Measurements from ENCODE around the gene SOBP. TPM values are rescaled to one million over a fixed set of nuclear protein-coding genes. Genes with fewer than 3 reads are reported as not detected.

Gene SOBP
- total RNA-seq, 4 donors from 2014 or later, result 0.15 to 3.8 (median 1.6) TPM

DNA sequence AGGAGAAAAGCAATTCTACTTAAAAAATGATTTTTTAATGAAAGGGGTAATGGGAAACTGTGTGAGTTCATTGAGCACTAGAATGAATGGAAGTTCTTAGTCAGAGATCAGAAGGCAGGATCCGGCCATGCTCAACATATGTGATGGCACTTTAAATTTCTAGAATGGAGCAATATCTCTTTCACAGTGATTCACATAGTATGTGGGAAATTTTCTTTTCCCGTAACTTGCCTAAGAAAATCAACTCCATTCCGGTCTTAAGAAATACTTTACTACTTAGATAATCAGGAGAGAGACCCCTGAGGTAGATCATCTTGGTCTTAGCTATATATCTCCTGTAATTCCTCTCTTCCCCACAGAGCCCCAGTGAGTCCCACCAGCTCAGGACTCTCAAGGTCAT is 202.4 kb downstream of the SOBP start:
- WGBS, 2 donors, result 74 to 82% methylated on average over 3 of the region's 3 CpGs
- intact Hi-C loops (cut with DNase I), result no loop called here
- H3K27me3 ChIP-seq, result peaks cover 0 to 16% (median 0%) of the 10 kb centered on the region in 4 donors
- TF ChIP-seq, protein P1, sequence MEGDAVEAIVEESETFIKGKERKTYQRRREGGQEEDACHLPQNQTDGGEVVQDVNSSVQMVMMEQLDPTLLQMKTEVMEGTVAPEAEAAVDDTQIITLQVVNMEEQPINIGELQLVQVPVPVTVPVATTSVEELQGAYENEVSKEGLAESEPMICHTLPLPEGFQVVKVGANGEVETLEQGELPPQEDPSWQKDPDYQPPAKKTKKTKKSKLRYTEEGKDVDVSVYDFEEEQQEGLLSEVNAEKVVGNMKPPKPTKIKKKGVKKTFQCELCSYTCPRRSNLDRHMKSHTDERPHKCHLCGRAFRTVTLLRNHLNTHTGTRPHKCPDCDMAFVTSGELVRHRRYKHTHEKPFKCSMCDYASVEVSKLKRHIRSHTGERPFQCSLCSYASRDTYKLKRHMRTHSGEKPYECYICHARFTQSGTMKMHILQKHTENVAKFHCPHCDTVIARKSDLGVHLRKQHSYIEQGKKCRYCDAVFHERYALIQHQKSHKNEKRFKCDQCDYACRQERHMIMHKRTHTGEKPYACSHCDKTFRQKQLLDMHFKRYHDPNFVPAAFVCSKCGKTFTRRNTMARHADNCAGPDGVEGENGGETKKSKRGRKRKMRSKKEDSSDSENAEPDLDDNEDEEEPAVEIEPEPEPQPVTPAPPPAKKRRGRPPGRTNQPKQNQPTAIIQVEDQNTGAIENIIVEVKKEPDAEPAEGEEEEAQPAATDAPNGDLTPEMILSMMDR (IDR thresholded peaks at IDR 0.05), result no peak
- TF ChIP-seq POLR2A (IDR thresholded peaks at IDR 0.05), result no peak
- no peak overlapping the region for H3K27ac ChIP-seq
- H3K4me1 ChIP-seq, result peaks cover 0 to 5% (median 0%) of the 10 kb centered on the region in 3 donors
- H3K36me3 ChIP-seq, result no peaks in the 10 kb centered on the region
- H3K9me3 ChIP-seq, result no peaks in the 10 kb centered on the region
- no peak overlapping the region for H3K4me3 ChIP-seq
- DNase-seq, result no peak

DNA sequence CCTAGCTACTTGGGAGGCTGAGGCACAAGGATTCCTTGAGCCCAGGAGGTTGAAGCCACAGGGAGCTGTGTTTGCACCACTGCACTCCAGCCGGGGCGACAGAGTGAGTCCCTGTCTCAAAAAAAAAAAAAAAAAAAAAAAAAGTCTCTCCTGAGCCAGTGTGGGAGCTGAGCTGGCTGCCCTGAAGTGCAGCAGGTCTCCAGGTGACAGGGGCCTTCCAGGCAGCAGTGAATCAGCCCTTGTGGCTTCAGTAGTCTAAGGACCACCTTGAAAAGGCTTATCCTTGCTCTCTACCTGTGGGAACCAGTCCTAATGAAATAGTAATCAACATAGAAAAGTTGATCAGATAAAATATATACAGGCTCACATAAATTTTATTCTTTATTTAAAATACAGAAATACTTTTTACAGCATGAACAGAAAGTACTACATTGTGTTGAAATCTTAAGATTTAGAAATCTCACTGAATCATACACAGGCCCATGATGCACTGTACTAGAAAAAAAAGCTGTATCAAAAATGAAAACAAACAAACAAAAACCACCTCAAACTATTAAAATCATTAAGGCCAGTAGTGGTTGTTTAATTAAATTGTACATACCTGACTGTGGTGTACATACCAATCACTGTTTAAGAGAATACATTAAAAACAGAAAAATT is 205.3 kb downstream of the SOBP start:
- Histone ChIP-seq H3K4me1 (peaks cover 0 to 5% (median 0%) of the 10 kb centered on the region in 3 donors), H3K9me3 (no peaks in the 10 kb centered on the region), H3K27ac (no peak overlapping the region), H3K36me3 (no peaks in the 10 kb centered on the region), H3K4me3 (no peak overlapping the region), H3K27me3 (peaks cover 0 to 20% (median 0%) of the 10 kb centered on the region in 4 donors)
- intact Hi-C loops (cut with DNase I), result no loop called here
- TF ChIP-seq, protein P1 (IDR thresholded peaks at IDR 0.05), result no peak
- no peak for TF ChIP-seq POLR2A (IDR thresholded peaks at IDR 0.05)
- DNase-seq, result no peak
- 100% methylated on average over 2 of the region's 2 CpGs for WGBS, 2 donors

DNA sequence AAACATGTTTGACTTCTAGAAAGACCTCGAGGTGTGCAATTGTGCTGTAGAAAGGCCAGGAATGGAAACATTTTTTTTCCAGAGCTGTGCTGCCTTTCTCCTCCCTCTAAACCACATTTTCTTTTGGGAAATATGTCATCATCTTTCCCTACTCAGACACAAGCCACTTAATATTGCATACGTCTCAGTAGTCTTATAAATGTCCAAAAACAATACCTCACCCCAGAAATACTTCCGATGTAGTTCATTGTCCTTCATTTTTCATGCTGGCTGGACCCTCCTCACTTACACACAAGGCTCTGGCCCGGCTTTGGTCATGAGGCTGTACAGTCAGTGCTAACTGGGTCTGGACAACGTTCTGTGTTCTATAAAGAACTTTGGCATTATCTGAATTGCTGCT is 207.8 kb downstream of the SOBP start:
- 65 to 68% methylated on average over 5 of the region's 5 CpGs for WGBS, 2 donors
- Histone ChIP-seq H3K27ac (no peak overlapping the region), H3K4me1 (no peaks in the 10 kb centered on the region), H3K9me3 (no peaks in the 10 kb centered on the region), H3K36me3 (no peaks in the 10 kb centered on the region), H3K4me3 (no peak overlapping the region), H3K27me3 (peaks cover 0 to 17% (median 0%) of the 10 kb centered on the region in 4 donors)
- intact Hi-C loops (cut with DNase I), result no loop called here
- TF ChIP-seq POLR2A (IDR thresholded peaks at IDR 0.05), result no peak
- TF ChIP-seq, protein P1 (IDR thresholded peaks at IDR 0.05), result no peak
- no peak for DNase-seq

DNA sequence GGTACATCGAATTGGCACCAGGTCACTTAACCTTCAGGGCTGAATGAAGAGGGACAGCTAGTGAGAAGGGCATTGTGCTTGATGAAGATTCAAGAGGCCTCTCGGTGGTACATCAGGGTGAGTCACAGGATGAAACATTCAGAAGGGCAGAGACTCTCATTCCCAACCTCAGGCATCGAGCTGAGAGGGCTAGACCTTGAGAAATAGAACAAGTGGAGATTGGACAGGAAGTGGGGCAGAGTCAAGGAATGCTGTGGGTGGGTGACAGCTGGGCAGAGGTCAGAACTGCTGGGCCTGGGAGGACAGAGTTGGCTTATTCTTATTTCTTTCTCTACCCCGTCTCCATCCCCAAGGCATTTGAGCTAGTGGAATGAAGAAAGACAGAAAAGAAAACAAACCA is 208.2 kb downstream of the SOBP start:
- H3K27me3 ChIP-seq, result peaks cover 0 to 18% (median 0%) of the 10 kb centered on the region in 4 donors
- no peak for TF ChIP-seq POLR2A (IDR thresholded peaks at IDR 0.05)
- TF ChIP-seq, protein P1 (IDR thresholded peaks at IDR 0.05), result no peak
- intact Hi-C loops (cut with DNase I), result no loop called here
- DNase-seq, result no peak
- H3K36me3 ChIP-seq, result no peaks in the 10 kb centered on the region
- H3K4me1 ChIP-seq, result no peaks in the 10 kb centered on the region
- no peak overlapping the region for H3K4me3 ChIP-seq
- WGBS, 2 donors, result 69 to 78% methylated on average over 4 of the region's 4 CpGs
- H3K9me3 ChIP-seq, result no peaks in the 10 kb centered on the region
- H3K27ac ChIP-seq, result no peak overlapping the region

DNA sequence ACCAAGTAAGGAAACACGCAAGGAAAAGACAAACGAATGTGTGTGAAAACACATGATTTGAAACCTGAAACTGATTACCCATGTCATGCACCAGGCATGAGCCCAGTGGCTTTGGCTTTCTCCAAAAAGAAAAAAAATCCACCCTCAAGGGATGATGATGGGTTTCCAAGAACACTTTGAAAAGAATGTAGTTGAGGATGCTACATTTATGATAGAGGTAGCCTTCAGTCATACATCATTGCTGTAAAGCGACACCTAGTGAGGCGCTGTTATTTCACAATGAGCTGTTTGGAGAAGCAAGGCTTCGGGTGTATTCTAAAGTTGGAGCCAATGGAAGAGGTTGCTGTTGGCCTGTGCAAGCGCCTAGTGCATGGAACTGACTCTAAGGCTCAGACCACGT is 209.3 kb downstream of the SOBP start:
- Histone ChIP-seq H3K36me3 (no peaks in the 10 kb centered on the region), H3K27ac (no peak overlapping the region), H3K9me3 (no peaks in the 10 kb centered on the region), H3K27me3 (peaks cover 0 to 25% (median 0%) of the 10 kb centered on the region in 4 donors), H3K4me1 (no peaks in the 10 kb centered on the region), H3K4me3 (no peak overlapping the region)
- intact Hi-C loops (cut with DNase I), result no loop called here
- DNase-seq, result no peak
- 75 to 81% methylated on average over 6 to 7 of the region's 7 CpGs for WGBS, 2 donors
- TF ChIP-seq, protein P1 (IDR thresholded peaks at IDR 0.05), result no peak
- TF ChIP-seq POLR2A (IDR thresholded peaks at IDR 0.05), result no peak

All from esophagus squamous epithelium (tissue), 5 donors.